ENCODE data around the gene MAML2. TPM values are rescaled to one million over a fixed set of nuclear protein-coding genes. Genes with fewer than 3 reads are reported as not detected.

The MAML2 gene
- total RNA-seq, 1 donor from 2014 or later, result 3.8 TPM

- H3K9ac ChIP-seq, result no peak overlapping the region
- DNase-seq (ENCODE audit: low spot score), result no peak
- no peak overlapping the region for H3K4me3 Mint-ChIP-seq
- H3K4me1 Mint-ChIP-seq, result peaks cover 41% of the 10 kb centered on the region
- TF ChIP-seq, protein P1, sequence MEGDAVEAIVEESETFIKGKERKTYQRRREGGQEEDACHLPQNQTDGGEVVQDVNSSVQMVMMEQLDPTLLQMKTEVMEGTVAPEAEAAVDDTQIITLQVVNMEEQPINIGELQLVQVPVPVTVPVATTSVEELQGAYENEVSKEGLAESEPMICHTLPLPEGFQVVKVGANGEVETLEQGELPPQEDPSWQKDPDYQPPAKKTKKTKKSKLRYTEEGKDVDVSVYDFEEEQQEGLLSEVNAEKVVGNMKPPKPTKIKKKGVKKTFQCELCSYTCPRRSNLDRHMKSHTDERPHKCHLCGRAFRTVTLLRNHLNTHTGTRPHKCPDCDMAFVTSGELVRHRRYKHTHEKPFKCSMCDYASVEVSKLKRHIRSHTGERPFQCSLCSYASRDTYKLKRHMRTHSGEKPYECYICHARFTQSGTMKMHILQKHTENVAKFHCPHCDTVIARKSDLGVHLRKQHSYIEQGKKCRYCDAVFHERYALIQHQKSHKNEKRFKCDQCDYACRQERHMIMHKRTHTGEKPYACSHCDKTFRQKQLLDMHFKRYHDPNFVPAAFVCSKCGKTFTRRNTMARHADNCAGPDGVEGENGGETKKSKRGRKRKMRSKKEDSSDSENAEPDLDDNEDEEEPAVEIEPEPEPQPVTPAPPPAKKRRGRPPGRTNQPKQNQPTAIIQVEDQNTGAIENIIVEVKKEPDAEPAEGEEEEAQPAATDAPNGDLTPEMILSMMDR (IDR thresholded peaks at IDR 0.05), result no peak
- TF ChIP-seq EZH2phosphoT487 (IDR thresholded peaks at IDR 0.05) (no peak), EZH2 (IDR thresholded peaks at IDR 0.05) (no peak)
- no peaks in the 10 kb centered on the region for H3K79me2 ChIP-seq (ENCODE audit: low read depth)
- H2AFZ ChIP-seq (replicated peaks), result no peak overlapping the region
- H4K20me1 ChIP-seq (ENCODE audit: low read depth), result no peaks in the 10 kb centered on the region
- H3K9me3 Mint-ChIP-seq, result no peaks in the 10 kb centered on the region
- no peaks in the 10 kb centered on the region for H3F3A ChIP-seq (ENCODE audit: low read depth)
- no peaks in the 10 kb centered on the region for H3K27me3 Mint-ChIP-seq (ENCODE audit: insufficient read depth, low read depth)
- H3K27ac ChIP-seq, result no peak overlapping the region
- H3K9me3 ChIP-seq (ENCODE audit: low read depth), result no peaks in the 10 kb centered on the region
- no peak overlapping the region for H3K4me3 ChIP-seq
- peak overlapping the region; percentile 14 for H3K4me2 ChIP-seq
- H3K27me3 ChIP-seq, result no peaks in the 10 kb centered on the region
- H3K4me1 ChIP-seq, result peaks cover 18% of the 10 kb centered on the region
- no peaks in the 10 kb centered on the region for H3K36me3 Mint-ChIP-seq
- H3K27ac Mint-ChIP-seq, result peak overlapping the region; percentile 13
- H3K36me3 ChIP-seq, result no peaks in the 10 kb centered on the region
Observed at GRCh38 chr11:96207459-96208449, 135.2 kb downstream of the MAML2 start.

- Mint-ChIP-seq H3K9me3 (no peaks in the 10 kb centered on the region), H3K27me3 (ENCODE audit: insufficient read depth, low read depth) (no peaks in the 10 kb centered on the region), H3K4me1 (peaks cover 37% of the 10 kb centered on the region), H3K4me3 (no peak overlapping the region), H3K36me3 (peaks cover 2% of the 10 kb centered on the region), H3K27ac (peak overlapping the region; percentile 26)
- no peak for DNase-seq (ENCODE audit: low spot score)
- peak overlapping the region; percentile 14 for H3K4me2 ChIP-seq
- no peak overlapping the region for H3K9ac ChIP-seq
- H2AFZ ChIP-seq (replicated peaks), result no peak overlapping the region
- H3F3A ChIP-seq (ENCODE audit: low read depth), result no peaks in the 10 kb centered on the region
- TF ChIP-seq EZH2phosphoT487 (IDR thresholded peaks at IDR 0.05), result no peak
- no peak for TF ChIP-seq EZH2 (IDR thresholded peaks at IDR 0.05)
- TF ChIP-seq, protein P1 (IDR thresholded peaks at IDR 0.05), result no peak
- no peaks in the 10 kb centered on the region for H3K27me3 ChIP-seq
- no peaks in the 10 kb centered on the region for H3K9me3 ChIP-seq (ENCODE audit: low read depth)
- no peak overlapping the region for H3K27ac ChIP-seq
- H3K79me2 ChIP-seq (ENCODE audit: low read depth), result no peaks in the 10 kb centered on the region
- H3K4me1 ChIP-seq, result peaks cover 18% of the 10 kb centered on the region
- H4K20me1 ChIP-seq (ENCODE audit: low read depth), result no peaks in the 10 kb centered on the region
- H3K4me3 ChIP-seq, result no peak overlapping the region
- H3K36me3 ChIP-seq, result no peaks in the 10 kb centered on the region
Observed at GRCh38 chr11:96206955-96207354, 136.0 kb downstream of the MAML2 start.

- H2AFZ ChIP-seq (replicated peaks), result no peak overlapping the region
- H3K4me1 Mint-ChIP-seq, result peaks cover 34% of the 10 kb centered on the region
- H3K27ac ChIP-seq, result no peak overlapping the region
- H3F3A ChIP-seq (ENCODE audit: low read depth), result no peaks in the 10 kb centered on the region
- no peaks in the 10 kb centered on the region for H3K9me3 Mint-ChIP-seq
- no peak overlapping the region for H3K4me3 ChIP-seq
- no peak overlapping the region for H3K4me2 ChIP-seq
- no peaks in the 10 kb centered on the region for H4K20me1 ChIP-seq (ENCODE audit: low read depth)
- peaks cover 2% of the 10 kb centered on the region for H3K36me3 Mint-ChIP-seq
- H3K9ac ChIP-seq, result no peak overlapping the region
- no peaks in the 10 kb centered on the region for H3K36me3 ChIP-seq
- no peak overlapping the region for H3K27ac Mint-ChIP-seq
- H3K4me1 ChIP-seq, result peaks cover 23% of the 10 kb centered on the region
- H3K4me3 Mint-ChIP-seq, result no peak overlapping the region
- H3K79me2 ChIP-seq (ENCODE audit: low read depth), result no peaks in the 10 kb centered on the region
- H3K9me3 ChIP-seq (ENCODE audit: low read depth), result no peaks in the 10 kb centered on the region
- TF ChIP-seq, protein P1 (IDR thresholded peaks at IDR 0.05), result no peak
- TF ChIP-seq EZH2phosphoT487 (IDR thresholded peaks at IDR 0.05) (no peak), EZH2 (IDR thresholded peaks at IDR 0.05) (no peak)
- no peaks in the 10 kb centered on the region for H3K27me3 ChIP-seq
- no peak for DNase-seq (ENCODE audit: low spot score)
- H3K27me3 Mint-ChIP-seq (ENCODE audit: insufficient read depth, low read depth), result no peaks in the 10 kb centered on the region
Observed at GRCh38 chr11:96205460-96205809, 137.6 kb downstream of the MAML2 start.

Data from neural progenitor cell (in vitro differentiated cells).